CD4-positive, alpha-beta T cell treated with Interleukin-4 for 4 hours (primary cell): Measurements from ENCODE around the gene USH1C.

Experiments
- DNase-seq: peaks from one replicate; pipeline ENCODE4 v3.0.0-alpha.2; 2020

USH1C gene

GRCh38 chr11:17521106-17521900 is 22.9 kb downstream of the USH1C start:
- DNase-seq = no peak

DNA sequence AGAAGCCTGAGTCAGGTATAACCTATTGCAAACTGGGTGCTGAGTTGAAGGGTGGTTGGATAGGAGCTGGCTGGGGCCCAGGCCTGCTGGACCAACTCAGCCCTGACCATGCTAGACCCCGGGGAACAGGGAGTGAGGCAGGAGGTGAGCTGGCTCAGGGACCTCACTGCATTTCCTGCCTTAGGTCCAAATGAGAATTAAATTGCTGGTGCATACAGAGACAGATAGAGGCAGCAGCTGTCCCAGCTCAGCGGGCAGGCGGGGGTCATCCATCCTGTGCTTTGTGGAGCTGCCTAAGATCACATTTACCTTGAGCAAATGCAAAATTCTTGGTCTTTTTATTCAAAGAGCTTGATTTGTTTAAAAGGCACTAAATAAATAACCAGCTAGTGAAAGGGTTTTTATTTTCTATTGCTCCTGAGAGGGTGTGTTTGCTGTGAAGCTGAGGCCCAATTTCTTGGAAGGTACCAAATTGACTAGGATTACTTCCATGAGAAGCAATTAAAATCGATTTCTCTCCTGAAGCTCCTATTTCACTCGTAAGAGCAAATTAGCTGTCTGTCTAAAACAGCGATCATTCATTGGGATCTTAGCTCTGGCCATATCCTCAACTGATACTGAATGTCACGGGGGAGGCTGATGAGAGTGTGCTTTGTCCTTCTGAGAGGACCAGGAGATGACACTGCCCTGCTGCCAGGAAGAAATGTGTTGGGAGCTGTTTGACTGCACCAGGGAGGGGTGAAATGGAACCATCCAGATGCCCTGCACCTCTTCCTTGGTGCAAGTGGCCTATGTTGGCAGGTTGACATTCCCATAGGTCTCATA is 24.9 kb downstream of the USH1C start:
- no peak for DNase-seq

- DNase-seq = no peak
Measured at GRCh38 chr11:17518366-17518765, 25.9 kb downstream of the USH1C start.

DNA sequence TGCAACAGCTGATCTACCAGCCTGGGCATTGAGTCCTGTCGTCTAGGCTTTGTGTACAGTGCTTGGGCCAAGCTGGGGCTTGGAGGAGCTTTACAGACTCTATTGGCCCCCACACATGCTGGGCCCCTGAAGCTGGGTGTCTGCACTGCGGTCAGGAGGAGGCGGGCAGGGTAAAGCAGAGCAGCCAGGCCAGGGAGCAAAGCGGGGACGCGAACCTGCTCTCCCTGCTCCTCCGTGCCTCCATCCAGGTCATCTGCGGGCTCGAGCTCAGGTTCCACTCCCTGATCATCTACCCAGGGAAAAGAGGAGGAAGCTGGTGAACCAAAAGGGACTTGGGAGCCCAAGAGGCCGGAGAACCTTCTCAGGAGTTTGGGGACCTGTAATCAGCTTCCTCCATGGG is 27.0 kb downstream of the USH1C start:
- DNase-seq = no peak

GRCh38 chr11:17516551-17517150 is 27.6 kb downstream of the USH1C start:
- DNase-seq = no peak

GRCh38 chr11:17515443-17516176 is 28.6 kb downstream of the USH1C start:
- no peak for DNase-seq

DNA sequence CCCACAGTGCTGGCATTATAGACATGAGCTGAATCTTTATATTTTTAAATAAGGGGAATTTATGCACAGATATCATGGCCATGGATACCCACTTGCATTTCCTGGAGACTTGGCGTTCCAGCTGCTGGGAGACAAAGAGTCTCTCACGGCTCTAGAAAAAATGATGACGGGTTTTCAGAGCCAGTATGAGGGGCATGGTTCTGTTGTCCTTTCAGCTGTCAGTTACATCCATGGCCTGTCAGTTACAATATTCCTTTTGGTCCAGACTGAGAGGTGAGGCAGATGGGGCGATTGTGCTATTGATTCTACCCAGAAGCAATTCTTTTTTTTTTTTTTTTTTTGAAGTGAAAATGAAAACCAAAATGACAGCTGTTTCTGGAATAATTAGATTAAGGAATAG is 29.7 kb downstream of the USH1C start:
- DNase-seq = no peak

- no peak for DNase-seq
Measured at GRCh38 chr11:17513853-17514252, 30.4 kb downstream of the USH1C start.

DNA sequence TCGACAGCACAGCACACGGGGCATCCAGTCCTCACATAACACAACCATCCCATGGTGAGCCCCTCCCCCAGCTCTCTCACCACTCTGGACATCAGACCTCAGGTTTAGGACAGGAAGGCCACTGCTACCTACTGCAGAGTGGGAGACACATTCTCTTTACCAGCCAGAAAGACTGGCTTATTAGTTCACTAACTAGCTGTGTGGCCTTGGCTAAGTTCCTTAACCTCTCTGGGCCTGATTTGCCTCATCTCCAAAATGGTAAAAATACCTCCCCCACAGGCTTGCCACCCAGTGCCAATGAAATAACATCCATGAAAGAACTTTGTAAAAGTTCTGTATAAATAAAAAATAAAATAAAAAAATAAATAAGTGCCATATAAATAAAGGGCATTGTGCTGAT is 32.1 kb downstream of the USH1C start:
- no peak for DNase-seq

DNA sequence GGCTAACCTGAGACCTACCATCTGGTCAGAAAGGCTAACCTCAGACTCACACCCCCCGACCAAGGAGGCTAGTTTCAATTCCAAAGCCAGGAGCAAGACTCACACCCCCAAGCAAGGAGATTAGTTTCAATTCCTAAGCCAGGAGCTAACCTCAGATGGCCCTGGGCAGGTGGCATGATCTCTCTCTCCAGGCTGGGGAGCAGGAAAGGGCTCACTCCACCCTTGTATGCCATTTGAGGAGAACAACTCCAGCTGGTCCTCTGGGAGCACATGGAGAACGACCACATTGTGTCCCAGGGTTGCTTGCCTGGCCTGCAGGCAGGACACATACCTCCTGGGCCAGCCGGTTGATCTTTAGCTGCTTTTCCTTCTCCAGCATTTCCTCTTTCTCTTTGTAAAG is 32.6 kb downstream of the USH1C start:
- no peak for DNase-seq

- no peak for DNase-seq
Measured at GRCh38 chr11:17510507-17511206, 33.6 kb downstream of the USH1C start.

DNA sequence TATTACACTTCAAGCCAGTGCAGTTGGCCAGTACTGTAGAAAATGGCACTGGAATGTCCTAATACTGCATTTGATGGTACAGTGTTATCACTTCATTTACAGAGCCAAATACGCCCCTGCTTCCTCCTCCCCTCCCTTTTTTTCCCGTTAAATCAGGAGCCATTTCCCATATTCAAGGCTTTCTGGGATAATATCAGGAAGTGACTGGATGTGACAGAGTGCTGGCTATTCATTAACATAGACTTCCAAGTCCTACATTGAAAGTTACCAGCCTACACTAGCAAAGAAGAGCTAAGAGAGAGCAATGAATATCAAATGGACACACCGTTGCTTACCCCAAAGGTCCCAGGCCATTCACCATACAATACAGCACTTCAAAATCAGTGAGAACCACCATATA is 35.4 kb downstream of the USH1C start:
- no peak for DNase-seq

GRCh38 chr11:17508306-17508705 is 35.9 kb downstream of the USH1C start:
- no peak for DNase-seq

DNA sequence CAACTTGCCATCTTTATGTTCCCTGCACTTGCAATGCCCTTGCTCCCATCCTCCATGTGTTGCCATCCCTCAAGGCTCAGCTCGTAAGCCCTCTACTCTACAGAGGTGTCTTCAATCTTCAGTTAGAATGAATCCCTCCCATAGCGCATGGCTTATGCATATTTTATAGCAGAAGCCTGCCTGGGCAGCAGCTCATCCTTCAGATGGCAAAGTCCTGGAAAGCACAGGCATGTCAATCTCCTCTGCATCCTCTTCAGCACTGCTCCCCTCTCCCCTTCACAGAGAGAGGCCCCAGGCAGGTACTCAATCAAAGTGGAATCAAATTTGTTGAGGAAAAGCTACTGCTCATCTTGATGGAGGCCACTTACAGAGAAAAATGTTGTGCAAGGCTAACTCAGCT is 36.4 kb downstream of the USH1C start:
- DNase-seq = no peak

- no peak for DNase-seq
Measured at GRCh38 chr11:17506942-17507341, 37.3 kb downstream of the USH1C start.

GRCh38 chr11:17506314-17506713 is 37.9 kb downstream of the USH1C start:
- DNase-seq = no peak

DNA sequence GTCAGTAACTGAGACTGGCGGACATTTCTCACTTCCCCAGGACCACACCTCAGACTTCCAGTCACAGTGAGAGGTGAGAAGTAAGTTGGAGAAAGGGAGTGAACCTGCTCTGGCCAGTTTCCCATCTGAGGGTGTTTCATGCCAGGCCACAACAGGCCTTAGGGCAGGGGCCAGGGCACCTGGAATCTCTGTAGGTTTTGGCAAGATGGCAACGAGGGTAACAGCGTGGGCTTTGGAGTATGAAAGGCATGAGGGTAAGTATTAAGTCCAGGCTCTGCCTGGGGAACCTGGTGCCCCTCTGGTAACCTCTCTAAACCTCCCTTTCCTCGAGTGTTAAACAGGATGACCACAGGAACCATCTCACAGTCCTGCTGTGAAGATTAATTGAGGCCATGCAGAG is 39.1 kb downstream of the USH1C start:
- DNase-seq = no peak

DNA sequence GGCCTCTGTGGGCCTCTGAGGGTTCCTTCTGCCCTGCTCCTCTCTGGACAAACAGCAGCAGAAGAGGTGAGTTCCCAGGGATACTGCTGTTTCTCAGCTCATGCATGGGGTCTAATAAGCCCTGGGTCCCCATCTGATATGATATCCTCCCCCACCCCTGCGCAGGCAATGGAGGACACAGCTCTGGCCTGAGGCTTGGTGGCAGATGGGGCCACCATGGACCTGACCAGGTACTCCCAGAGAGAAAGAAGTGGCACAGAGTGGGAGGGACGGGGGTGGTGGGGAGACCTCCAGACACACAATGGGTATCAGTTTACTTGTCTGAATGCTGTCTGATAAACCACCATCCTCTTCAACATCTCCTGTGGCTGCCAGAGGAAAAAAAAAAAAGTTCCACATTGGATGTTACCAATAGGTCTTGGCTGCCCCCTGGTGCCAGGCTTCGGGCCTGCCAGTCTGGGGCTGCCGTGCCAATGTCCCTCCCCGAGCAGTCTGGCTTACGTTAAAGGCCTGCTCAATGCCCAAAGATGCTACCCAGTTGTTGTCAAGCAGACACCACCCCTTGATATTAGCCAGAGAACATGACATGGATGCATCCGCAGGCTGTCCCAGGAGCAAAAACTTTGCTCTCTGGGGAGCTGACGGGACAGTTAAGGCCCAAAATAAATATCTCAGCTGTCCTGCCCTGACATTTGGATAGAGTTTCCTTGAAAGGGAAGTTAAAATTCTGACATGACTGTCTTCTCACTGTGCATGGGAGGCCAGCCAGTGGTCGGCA is 39.7 kb downstream of the USH1C start:
- peak; percentile 56 for DNase-seq

GRCh38 chr11:17502630-17503029 is 41.6 kb downstream of the USH1C start:
- DNase-seq = no peak

GRCh38 chr11:17500673-17501072 is 43.5 kb downstream of the USH1C start:
- no peak for DNase-seq

- no peak for DNase-seq
Measured at GRCh38 chr11:17498475-17498874, 45.7 kb downstream of the USH1C start.

GRCh38 chr11:17498058-17498457 is 46.2 kb downstream of the USH1C start:
- no peak for DNase-seq
